GM23248 (cell line): ENCODE data around the gene NAB1.
"Not testable (repeated sequence)": the region's sequence is repeated elsewhere in the genome, so short reads cannot be mapped to it uniquely, and the experiment has no call there.

Experiments used
- EZH2 ChIP-seq: fragments of 200-600 bp; sonication (generic); IDR thresholded peaks from 2 replicates; pipeline ENCODE4 v1.6.1; 2018; ENCODE audit warnings: antibody characterized with exemption, mild to moderate bottlenecking; ENCODE audit not compliant: insufficient read depth, poor library complexity, severe bottlenecking
- EZH2phosphoT487 ChIP-seq: fragments of 200-600 bp; sonication (generic); IDR thresholded peaks from 2 replicates; pipeline ENCODE4 v1.6.1; 2018; ENCODE audit warnings: antibody characterized with exemption, moderate library complexity, mild to moderate bottlenecking, low read depth; ENCODE audit not compliant: insufficient read depth

- TF ChIP-seq EZH2phosphoT487, EZH2: not testable (repeated sequence)
These were observed 59.8 kb downstream of the NAB1 start for GRCh38 chr2:190708650-190709049.
